ENCODE results near the gene ARHGEF9. TPM values are rescaled to one million over a fixed set of nuclear protein-coding genes. Genes with fewer than 3 reads are reported as not detected.
"Not testable (repeated sequence)": the region's sequence is repeated elsewhere in the genome, so short reads cannot be mapped to it uniquely, and the experiment has no call there.

Gene ARHGEF9
- 55.8 TPM for total RNA-seq
- long read RNA-seq, partial matches to known transcripts = 8 of 20 reads
- long read RNA-seq, other reads (novel, unspliced or antisense) = 11 of 20 reads

- intact Hi-C loops (cut with DNase I) = no loop called here
- no peak for DNase-seq (ENCODE audit: low spot score)
These were observed at the start of gene ARHGEF9 for GRCh38 chrX:63784902-63785707. Gene ARHGEF9 (minus strand): TSS chrX:63785214. CDS start chrX:63785145, 69 bp downstream.

DNA sequence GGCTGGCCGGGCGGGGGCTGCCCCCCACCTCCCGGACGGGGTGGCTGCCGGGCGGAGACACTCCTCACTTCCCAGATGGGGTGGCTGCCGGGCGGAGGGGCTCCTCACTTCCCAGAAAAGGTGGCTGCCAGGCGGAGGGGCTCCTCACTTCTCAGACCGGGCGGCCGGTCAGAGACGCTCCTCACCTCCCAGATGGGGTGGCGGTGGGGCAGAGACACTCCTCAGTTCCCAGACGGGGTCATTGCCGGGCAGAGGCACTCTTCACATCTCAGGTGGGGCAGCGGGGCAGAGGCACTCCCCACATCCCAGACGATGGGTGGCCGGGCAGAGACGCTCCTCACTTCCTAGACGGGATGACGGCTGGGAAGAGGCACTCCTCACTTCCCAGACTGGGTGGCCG lies 40.4 kb upstream of the ARHGEF9 start:
- intact Hi-C loops (cut with DNase I) = not testable (repeated sequence)

DNA sequence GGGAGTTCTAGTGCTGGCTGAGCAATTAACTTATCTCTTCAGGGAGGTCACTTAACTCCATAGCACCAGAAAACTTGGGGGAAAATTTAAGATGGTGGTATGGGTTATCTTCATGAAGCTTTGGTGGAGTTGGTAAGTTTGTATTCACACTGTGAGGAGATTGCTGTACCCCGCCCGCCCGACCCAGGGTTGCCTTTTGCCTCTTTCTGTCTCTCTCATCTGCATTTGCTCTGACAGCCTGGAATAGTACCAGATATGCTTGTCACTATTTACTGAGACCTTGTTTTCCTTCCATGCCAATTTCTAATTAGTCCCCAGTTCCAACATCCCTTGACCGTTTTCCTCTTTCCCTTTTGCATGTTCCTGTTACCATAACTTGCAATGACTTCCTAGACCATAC lies 33.1 kb upstream of the ARHGEF9 start:
- intact Hi-C loops (cut with DNase I) = no loop called here
- DNase-seq (ENCODE audit: low spot score) = no peak

More for the DNA sequence above, 40.4 kb upstream of the ARHGEF9 start:
- DNase-seq (ENCODE audit: low spot score) = not testable (repeated sequence)

- intact Hi-C loops (cut with DNase I) = no loop called here
- no peak for DNase-seq (ENCODE audit: low spot score)
These were observed 32.7 kb upstream of the ARHGEF9 start for GRCh38 chrX:63817696-63818095.

- intact Hi-C loops (cut with DNase I) = no loop called here
- DNase-seq (ENCODE audit: low spot score) = no peak
These were observed 27.8 kb upstream of the ARHGEF9 start for GRCh38 chrX:63812823-63813222.

GRCh38 chrX:63810746-63811145 lies 25.7 kb upstream of the ARHGEF9 start:
- DNase-seq (ENCODE audit: low spot score) = no peak
- intact Hi-C loops (cut with DNase I) = no loop called here

DNA sequence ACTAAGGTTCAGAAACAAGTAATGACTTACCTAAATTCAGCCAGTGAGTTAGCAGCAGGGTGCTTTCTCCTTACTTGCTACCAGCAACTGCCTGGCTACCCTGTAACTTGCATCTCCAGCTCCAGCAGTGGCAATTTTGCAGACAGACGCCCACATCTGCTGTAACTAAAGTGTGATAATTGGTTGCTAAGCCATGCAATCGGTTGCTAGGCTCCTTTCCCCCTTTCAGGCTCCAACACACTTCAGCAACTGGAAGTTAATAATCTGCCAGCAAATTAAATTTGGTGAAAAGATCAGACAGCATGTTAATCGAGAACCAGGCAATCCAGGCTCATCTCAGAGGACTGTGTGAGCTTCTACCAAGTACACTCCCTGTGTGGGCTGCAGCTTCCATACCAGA lies 24.2 kb upstream of the ARHGEF9 start:
- no peak for DNase-seq (ENCODE audit: low spot score)
- intact Hi-C loops (cut with DNase I) = no loop called here

DNA sequence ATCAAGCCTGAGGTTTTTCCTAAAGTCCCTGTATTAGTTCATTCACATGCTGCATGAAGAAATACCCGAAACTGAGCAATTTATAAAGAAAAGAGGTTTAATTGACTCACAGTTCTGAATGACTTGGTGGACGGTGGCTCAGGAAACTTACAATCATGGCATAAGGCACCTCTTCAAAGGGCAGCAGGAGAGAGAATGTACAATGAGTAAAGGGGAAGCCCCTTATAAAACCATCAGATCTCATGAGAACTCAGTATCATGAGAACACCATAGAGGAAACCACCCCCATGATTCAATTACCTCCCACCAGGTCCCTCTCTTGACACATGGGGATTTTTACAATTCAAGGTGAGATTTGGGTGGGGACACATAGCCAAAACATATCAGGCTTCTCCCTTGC lies 10.4 kb upstream of the ARHGEF9 start:
- DNase-seq (ENCODE audit: low spot score); intact Hi-C loops (cut with DNase I): not testable (repeated sequence)

GRCh38 chrX:63785708-63786040 lies 660 bp upstream of the ARHGEF9 start:
- DNase-seq (ENCODE audit: low spot score) = no peak
- intact Hi-C loops (cut with DNase I) = no loop called here

DNA sequence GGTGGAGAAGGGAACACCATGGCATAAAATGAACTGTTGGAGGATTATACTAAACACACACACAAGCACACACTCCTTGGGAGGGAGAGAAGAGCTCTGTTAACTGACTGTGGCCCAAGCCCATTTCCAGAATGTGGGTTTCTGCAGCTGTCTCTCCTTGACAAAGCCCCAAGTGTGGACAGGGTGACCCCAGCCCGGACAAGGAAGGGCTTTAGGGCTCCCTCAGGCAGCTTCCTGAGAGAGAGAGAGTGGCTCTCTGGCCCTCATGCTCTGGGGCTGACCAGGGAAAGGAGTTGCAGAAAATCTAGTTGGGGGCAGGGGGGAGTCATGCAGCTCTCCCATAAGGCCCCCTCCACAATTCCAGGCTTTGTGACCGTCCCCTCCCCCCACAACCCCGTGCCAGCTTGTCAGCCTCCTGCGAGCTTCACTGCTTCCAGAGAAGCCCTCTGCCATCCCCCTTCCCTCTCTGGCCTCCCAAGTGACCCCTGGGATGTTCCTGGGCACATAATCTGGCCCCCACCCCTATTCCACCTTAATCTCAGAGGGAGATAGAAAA lies 590 bp downstream of the ARHGEF9 start:
- DNase-seq (ENCODE audit: low spot score) = no peak
- intact Hi-C loops (cut with DNase I) = no loop called here

DNA sequence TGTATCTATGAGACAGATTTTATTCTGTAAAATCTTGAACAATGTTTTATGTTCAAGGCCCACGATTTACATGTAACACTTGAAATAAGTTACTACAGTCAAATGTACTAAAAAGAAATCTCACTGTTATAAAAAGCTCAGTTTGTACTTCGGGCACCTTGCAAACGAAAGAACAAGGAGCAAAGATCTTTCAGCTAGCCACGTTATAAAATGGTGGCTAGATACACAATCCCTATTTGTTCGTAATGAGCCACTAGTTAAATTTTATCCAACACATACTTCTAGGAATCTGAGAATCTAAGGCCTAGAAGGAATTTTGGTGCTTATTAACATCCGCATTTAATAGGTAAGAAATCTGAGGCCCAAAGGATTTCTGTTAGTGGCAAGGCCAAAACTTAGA lies 2.5 kb downstream of the ARHGEF9 start:
- intact Hi-C loops (cut with DNase I) = no loop called here
- DNase-seq (ENCODE audit: low spot score) = no peak

GRCh38 chrX:63768760-63769159 lies 16.3 kb downstream of the ARHGEF9 start:
- intact Hi-C loops (cut with DNase I) = no loop called here
- no peak for DNase-seq (ENCODE audit: low spot score)

- no peak for DNase-seq (ENCODE audit: low spot score)
- intact Hi-C loops (cut with DNase I) = no loop called here
These were observed 19.3 kb downstream of the ARHGEF9 start for GRCh38 chrX:63765712-63766111.

GRCh38 chrX:63764946-63765345 lies 20.1 kb downstream of the ARHGEF9 start:
- DNase-seq (ENCODE audit: low spot score) = no peak
- intact Hi-C loops (cut with DNase I) = no loop called here

DNA sequence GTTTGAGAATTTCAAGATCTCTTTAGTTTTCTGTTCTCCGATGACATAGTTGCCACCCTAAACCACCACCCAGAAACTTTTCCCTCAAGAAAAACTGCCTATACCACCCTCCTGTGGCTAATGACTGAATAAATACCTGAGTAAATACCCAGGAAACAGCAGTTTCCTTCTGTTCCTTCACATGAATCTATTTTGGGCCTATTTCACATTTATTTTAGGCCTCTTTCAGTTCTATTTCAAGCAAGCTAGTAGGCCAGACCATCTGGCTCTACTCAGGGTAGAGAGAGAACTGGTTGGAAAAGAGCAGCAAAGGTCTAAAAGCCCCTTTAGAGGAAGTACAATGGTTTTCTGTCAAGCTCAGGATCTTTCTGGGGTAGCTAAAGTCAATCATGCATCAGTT lies 23.4 kb downstream of the ARHGEF9 start:
- intact Hi-C loops (cut with DNase I) = no loop called here

GRCh38 chrX:63758011-63758410 lies 27.0 kb downstream of the ARHGEF9 start:
- intact Hi-C loops (cut with DNase I) = no loop called here
- DNase-seq (ENCODE audit: low spot score) = no peak

More for the DNA sequence above, 23.4 kb downstream of the ARHGEF9 start:
- DNase-seq (ENCODE audit: low spot score) = no peak

DNA sequence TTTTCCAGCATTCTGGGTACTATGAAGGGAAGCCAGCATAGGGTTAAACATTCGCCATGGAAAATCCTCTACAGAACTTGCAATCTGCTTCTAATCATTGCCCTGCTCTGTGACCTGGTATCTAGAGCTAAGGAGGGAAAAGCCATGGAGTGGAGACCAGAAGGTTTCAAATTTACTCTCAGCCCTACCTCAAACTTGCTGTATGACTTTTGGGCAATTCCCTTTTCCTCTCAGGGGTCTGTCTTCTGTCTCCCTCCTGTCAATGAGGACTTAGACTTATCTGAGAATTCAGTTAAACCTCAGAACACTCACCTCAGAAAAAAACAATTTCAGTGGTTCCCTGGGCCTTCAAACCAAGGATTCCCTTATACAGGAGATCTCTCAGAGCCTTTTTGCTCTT lies 29.1 kb downstream of the ARHGEF9 start:
- DNase-seq (ENCODE audit: low spot score) = no peak
- intact Hi-C loops (cut with DNase I) = no loop called here

DNA sequence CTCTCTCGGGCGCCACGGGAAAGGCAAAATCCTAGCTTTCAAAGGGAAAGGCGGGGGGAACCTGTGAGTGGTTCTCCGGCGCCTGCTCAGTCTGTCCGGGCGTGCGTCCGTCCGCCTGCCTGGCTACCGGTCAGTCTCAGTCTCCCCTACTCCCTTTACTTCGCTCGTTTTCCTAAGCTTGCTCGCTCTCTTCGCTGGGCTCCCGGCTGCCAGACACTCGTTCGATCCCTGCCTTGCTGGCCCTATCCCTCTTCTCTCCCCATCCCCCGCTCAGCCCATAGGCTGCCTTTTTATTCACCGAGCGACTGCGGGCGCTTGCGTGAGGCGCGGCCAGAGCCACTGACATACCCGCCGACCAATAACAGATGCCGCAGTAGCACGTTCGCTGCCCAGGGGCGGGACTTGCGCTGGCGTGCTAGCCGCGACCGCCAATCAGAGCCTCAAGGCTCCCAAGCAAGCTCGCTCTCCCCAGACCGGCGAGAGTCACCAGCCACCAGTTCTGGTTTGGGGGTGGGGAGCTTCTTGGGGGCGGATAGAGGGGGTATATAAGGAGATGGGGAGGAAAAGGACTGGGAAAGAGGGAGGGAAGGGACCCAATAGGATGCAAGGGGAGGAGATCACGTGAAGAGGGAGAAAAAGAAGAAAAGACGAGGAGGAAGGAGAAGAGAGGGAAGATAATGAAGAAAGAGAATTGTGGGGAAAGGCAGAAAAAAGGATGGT lies 30.0 kb downstream of the ARHGEF9 start:
- peak; percentile 95 for DNase-seq (ENCODE audit: low spot score)
- intact Hi-C loops (cut with DNase I) = no loop called here

DNA sequence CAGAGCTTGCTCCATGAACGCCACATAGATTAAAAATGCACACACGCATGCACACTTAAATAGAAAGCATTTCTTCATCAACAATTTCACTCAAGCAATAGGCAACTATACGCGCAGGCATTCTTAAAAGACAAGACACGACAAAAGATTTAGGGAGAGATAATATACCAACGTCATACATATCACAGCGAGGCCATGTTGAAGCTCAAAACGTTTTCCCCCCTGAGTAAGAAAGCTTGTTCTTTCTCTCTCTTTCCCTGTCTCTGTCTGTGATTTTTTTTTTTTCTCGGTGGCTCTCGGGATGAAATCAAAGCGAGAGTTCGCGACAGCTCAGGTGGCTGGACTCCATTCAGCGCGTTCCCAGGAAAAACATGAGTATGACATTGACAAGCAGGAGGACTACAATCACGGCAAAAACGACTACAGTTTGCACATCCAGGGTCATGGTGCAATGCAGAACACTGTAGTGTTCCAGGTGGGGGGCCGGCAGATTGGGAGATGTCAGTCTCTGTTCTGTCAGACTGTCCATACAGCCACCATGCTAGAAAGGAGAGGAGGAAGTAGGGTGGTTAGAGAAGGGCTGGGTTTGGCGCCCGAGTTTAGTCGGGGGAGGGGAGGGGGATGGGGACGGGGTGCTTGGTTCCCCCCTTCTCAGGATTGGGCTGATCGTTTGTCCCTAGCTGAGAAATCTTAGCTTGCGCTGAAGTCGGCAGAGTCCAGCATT lies 30.7 kb downstream of the ARHGEF9 start:
- DNase-seq (ENCODE audit: low spot score) = no peak
- intact Hi-C loops (cut with DNase I) = no loop called here

DNA sequence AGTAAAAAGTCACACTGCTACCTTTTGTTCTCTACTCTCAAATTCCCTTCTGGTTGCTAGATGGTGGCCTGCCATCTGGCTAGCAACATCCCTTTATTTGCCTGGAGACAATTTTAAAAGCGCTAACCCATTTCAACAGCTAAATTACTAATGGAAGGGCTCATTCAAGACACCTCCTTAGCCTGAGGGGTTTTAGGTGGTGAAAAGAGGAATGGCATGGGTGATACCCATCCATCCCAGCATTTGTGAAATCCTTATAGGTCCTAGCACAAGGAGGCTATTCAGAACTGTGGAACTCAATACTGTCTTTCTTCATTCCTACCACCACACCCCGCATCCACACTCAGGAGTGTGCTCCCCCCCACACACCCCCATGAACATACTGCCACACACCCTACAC lies 33.5 kb downstream of the ARHGEF9 start:
- DNase-seq (ENCODE audit: low spot score) = no peak
- intact Hi-C loops (cut with DNase I) = no loop called here
